GM19463 (cell line): ENCODE measurements around the gene OBI1.

Experiments
- ATAC-seq: cut with Tn5 transposase; IDR thresholded peaks from one replicate; pipeline ENCODE4 v1.9.1; 2021; ENCODE audit warnings: mild to moderate bottlenecking, moderate library complexity; ENCODE audit not compliant: unreplicated experiment

OBI1 gene

DNA sequence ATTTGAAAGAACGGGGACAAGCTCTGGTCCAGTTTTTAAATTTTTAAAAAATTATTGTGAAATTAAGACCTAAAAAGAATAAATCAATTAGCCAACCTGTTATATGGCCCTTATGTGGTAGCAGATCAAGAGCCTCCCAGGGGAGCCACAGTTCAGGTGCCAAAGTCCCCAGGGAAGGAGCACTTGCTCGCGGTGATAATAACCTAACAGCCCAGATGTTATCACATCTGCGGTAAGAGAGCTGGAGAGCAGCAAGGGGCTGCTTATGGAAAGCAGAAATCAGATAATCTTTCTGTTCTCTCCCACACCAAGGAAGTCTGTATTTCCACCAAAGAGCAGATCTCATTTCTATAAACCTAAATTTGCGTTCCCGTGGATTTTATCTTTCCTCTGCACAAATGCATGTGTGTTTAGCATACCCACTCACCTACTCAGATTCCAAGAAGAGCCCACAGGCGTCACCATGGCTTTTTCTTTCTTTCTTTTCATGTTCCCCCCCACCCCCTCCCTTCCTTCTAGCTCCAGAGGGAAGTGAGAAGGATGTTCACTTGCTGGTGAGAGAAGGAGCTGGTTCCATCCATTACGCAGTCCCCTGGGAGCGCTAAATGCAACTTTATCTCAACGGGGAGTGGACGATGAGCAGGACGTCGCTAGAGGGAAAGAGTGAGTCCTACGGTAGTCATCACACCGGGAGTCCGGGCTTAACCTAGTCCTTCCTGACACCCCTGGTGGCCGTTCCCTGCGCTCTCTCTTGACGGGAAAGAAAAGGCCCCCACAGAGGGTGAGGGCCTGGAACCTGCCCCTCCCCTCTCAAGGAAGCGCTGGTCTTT lies 54.0 kb downstream of the OBI1 start:
- ATAC-seq = no peak

DNA sequence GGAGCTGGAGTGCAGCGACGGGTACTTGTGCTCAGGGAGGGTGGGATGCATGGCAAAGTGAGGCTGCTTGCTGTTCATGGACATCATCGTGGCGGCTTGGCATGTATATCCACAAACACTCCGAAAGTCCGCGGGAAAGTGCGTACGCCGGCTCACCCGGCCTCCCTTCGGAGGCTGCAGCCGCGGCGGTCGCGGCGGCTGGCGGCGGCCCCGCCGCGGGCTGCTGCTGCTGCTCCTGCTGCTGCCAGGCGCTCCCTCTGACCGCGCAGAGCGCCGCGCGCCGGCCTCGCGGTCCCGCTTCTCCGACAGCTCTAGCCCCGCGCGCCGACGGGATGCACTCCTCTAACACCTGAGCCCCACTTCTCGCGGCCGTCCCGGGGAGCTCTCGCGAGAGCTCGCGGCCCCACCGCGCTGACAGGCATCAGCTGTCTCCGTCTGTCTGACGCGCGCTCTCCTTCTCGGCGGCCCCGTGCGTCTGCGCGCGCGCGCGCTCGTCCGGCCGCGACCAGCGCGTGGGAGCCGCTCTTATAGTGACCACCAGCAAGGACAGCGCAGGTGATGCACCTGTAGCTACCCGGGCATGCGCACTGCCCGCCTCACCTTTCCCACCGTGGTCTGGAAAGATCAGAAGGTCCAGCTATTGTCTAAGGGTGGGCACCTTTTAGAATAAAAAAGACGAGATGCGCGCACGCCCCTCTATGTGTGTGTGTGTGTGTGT lies 55.6 kb downstream of the OBI1 start, which contains the start of gene POU4F1:
Gene POU4F1, minus strand, starts transcription at position 313 of the 718 bp plus-strand sequence. Its CDS starts 226 bp downstream, at position 87.
- peak; percentile 88 for ATAC-seq

DNA sequence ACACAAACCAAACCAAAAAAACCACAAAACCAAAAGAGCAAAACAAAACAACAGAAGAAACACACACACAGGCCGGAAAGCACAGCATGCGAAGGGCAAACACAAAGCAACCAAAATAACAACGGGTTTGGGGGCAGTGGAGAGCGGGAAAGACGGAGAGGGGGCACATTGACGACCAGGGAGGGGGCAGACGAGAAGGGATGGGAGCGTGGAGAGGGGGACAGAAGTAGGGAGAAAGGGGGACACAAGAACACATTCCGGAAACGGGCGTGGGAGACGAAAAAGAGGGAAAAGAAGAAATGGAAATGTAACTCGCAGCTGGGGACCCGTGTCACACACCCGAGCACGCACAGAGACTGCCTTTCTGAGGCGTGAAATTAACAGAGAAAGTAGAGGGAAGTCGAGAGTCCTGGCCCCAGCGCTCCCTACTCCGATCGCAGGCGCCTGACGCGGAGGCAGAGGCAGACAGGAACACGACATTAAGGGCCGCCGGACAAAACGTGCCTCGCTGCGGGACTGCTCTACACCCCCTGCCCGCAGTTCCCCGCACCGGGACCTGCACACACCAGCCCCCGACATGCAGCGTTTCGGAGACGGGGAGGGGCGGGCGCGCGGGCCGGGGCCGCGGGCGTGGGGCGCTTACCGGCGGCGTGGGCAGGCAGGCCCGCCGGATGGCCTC lies 56.3 kb downstream of the OBI1 start:
- peak; percentile 21 for ATAC-seq

DNA sequence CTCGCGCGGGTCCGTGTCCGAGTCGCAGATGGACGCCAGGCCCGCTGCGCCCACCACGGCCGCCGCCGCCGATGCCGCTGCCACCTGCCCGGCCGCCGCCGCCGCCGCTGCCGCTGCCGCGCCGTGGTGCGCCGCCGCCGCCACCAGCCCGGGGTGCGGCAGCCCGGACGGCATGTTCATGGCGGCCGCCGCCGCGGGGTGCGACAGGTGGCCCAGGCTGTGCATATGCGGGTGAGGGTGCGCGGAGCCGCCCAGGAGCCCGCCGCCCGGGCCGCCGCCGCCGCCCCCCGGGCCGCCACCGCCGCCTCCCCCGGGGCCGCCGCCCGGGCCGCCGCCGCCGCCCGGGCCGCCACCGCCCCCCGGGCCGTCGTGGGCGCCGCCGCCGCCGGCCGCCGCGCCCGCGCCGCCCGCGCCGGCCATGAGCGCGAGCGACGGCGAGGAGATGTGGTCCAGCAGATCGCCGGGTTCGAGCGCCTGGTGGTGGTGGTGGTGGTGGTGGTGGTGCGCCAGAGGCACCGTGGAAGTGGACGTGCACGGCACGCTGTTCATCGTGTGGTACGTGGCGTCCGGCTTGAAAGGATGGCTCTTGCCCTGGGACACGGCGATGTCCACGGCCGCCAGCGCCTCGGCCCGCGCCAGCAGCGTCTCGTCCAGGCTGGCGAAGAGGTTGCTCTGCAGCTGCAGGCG lies 56.9 kb downstream of the OBI1 start:
- ATAC-seq = no peak

DNA sequence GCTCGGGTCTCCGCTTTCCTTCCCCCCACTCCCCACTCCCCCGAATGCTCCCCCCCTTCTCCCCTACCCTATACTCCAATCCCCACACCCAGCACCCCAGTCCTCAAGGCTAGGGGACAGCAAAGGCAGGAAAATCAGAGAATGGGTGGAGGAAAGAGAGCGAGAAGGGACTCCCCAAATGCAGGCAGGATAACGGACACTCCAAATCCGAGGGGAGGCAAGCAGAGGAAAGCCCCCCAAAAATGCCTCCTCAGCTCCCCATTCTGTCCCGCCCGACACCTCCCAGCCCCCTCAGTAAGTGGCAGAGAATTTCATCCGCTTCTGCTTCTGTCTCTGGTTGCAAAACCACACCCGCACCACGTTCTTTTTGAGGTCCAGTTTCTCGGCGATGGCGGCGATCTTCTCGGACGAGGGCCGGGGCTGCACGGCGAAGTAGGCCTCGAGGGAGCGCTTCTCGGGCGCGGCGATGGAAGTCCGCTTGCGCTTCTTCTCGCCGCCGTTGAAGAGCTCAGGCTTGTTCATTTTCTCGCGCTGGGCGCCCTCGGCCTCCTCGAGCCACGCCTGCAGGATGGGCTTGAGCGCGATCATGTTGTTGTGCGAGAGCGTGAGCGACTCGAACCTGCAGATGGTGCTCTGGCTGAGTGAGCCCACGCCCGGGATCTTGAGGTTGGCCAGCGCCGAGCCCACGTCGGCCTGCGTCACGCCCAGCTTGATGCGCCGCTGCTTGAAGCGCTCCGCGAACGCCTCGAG lies 57.7 kb downstream of the OBI1 start:
- no peak for ATAC-seq

DNA sequence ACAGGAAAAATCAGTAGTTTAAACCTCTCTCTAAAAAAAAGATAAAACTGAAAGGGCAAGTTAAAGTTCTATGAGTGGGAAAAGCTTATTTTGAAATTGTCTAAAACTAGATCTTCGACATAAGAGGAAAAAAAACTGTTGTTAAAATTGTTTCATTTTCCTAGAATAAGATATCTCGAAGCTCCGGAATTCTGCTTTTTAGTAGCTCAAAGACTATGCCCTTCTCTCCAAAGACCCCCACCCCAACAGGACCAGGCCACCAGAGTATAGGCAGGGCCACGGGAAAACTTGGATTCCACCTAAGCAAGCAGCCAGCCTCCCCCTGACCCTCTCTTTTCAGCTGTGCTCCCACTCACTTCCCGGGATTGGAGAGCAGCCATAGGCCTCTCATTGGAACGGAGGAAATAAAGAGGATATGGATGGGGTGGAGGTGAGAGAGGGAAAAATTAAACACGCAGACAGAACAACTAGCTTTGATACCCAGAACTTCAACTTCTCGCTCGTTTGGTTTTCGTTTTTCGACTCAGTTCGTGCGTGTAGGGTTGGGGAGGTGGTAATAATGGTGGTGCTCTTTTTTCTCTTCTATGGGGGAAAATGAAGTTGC lies 58.6 kb downstream of the OBI1 start:
- no peak for ATAC-seq

DNA sequence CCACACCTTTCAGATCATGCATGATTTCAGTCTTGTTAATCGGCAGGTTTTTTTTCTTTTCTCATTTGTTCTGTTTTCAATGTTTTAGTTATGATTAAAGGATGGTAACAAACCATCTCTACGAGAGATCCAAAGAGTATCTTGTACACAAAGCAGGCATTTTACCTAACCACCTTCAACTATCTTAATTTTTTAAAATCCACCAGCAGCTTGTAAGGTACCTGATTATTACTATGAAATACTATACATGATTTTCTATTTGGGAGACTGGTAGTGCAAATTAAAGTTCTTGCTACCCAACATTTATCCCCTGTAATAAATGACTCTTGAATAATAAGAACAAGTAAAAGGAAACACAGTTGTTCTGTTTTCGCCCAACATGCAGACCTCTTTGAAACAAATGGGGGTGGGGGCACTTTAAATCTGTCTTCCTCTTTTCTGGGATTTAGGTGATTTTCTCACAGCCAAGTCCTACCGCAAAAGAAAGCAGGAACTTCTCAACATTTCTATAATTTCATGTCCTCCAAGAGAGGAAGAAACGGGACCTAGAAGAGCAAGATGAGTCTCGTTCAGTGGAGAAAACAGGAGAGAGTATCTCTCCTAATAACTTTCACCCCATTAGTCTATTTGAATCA lies 59.2 kb downstream of the OBI1 start:
- ATAC-seq = no peak

DNA sequence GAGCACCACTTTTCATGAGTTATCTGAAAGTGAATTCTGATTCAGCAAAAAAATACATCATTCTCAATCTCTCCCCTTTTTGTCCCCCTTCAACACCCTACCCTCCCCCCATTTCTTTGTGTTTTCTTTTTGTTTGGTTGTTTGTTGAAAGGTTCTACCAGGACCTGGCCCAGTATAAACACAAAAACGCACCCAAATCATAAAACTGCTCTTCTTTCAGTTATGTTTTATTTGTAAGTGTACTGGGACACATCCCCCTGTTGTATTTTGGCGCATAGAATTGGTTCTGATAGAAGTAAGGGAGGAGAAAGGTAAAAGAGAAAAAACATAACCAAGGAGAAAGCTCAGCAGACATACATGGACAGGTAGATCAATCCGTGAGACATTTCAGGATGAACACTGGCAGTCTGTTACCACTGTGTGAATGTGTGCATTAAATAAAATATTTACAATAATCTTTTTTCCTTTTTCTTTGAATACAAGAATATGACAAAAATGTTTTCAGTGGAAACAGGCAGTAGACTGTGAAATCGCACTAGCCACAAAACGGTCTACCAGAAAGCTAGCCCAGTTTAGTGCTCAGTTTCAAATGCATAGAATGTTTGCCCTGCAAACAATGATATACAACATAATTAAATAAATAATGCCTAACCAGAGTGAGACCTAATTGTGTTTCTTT lies 59.9 kb downstream of the OBI1 start:
- ATAC-seq = no peak

DNA sequence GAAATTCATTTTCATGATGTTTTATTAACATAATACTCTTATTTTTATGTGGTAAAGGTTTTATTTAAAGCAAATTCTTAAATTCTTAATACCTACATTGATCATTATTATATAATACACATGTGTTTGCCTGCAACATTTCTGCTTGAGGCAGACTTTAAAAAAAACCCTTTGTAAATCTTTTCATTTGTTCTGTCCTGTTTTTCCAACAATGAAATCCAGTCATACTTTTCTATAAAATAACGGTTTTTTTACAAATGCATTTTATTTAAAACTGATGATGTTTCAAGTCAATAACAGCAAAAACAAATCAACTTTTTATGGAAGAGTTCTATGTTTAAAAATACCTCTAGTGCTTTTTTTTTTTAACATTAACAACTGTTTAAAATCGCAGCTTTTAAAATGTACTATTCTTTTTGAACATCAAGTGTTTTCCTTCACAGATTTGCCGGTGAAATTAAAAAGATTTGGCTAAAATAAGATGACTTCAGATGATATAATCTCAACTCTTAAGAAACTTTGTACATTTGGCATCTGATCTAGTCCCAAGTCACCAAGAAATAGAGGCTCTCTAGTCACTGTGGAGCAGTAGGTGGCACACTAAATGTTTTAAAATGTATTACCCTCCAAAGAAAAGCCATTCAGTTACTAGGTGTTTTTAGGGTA lies 60.7 kb downstream of the OBI1 start:
- ATAC-seq = no peak

DNA sequence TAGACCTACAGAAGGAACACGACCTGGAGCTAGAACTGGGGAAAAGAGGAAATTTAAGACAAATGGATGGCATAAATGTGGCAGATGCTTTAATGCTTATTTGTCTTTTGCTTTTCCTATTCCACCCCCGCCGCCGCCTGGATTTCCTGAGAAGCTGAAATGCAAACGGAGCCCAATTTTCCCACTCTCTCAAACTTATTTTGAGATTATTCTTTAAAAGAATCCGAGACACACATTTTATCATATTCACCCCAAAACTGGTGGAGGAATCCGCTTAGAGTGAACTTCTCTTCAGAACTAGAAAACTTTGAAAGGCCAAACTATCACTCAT lies 61.4 kb downstream of the OBI1 start:
- no peak for ATAC-seq

DNA sequence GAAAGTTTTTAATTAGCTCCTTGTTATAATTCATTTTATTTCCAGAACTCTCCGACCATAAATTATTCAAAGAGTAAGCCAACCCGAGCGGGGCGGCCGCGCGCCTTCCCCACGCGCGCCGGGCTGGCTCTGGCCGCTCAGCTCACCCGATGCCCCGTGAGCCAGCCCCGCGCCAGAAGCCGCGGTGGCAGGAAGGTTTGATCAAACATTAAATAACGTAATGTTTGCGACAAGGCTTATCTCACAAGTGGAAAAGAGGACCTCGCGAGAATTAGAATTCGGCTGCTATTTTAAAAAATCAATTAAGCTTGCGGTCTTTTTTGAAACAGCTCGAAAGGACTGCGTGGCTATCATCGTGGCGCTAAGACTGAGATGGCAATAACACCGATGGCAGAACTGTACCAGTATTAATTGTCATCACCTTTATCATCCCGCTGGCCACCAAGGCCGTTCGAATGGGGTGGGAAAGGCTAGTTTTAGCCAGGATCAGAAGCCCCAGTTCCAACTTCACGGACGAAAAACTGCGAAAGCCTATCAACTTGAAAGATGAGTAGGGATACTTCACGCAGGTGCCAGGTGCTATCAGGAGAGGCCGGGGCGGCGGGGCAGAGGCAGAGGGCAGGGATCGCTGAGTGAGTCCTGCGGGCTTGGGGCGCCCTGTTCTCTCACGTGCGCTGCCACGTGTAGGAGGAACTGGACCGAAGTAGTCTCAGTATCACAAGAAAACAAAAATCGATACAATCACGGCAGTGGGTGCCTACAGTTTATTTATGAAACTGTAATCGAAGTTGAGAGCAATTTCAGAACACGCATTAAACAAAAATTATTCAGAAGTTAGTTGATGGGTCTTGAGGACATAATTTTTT lies 62.0 kb downstream of the OBI1 start:
- ATAC-seq = no peak

DNA sequence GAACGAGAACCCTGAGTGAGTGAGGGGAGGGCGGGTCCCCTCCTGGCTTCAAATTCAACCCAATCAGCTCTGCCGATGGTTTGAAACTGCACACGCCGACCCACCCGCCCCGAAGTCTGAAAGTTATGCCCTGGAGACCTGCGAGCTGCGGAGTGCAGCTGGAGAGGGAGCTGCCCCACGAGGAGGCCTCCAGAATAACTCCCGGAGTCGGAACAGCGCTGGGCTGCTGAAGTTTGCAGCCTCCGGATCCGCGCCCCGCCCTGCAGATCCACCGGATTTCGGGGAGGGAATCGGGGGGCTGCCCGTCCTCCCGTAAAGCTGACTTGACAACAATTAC lies 62.6 kb downstream of the OBI1 start:
- peak; percentile 9 for ATAC-seq

DNA sequence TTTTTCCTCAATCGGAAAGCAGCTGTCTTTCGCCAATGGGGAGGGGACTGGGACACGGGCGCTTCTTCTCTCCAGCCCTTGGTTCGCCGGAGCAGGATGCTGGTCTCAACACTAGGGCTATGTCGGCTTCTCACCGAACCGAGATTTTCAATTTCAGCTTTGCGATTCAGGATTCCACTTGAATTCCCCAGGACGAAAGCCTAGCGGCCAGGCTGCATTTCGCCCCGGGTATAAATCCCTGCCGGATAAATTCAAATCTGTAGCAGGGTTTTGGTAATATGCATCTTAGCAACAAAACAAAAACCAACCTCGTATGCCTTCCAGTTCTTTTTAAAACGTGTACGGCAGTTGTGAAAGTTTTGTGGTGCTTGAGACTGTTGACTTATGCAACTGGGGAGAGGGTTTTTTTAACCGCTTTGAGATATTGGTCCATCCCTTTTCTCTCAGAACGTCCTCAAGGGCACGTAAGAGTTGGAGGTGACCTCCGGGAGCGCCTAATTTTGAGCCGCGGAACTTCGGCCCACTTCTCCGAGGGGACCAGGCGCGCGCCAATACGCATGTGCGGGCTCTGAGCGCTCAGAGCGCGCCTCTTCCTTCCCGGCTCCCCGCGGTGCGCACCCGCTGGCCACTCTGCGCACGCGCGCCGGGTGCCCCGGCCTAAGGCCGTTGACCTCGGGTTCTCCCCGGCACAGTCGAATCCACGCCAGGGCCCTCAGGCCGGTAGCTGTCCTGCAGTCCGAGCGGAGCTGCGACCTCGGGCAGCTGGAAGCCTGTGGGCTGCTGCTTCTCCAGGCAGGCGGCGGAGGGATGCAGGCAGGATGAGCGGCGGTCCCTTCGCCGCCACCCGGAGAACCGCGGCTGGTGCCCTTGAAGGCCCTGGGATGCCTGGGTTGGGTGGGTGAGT lies 63.2 kb downstream of the OBI1 start:
- peak; percentile 89 for ATAC-seq

DNA sequence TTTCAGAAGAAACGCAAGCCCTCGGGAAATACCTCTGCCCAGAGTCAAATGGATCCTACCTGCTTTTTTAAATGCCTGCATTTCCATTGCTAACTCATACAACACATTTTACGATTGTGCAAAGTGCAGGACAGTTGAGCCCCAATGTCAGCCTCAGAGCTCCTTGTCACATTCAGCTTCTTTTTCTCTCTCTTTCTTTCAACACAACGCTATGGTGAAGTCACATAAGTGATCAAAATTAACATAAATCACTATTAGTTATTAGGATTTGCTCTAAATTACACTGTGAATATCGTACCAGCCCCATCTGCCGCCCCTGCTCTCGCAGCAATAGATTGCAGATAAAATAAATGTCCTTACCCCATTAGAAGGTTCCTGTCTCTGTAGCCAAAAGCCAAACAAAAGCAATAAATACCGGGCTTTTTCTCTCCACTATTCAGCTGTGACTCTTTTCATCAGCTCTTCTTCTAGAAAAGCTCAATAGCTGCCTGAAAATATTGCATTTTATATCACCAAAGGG lies 64.4 kb downstream of the OBI1 start:
- no peak for ATAC-seq

DNA sequence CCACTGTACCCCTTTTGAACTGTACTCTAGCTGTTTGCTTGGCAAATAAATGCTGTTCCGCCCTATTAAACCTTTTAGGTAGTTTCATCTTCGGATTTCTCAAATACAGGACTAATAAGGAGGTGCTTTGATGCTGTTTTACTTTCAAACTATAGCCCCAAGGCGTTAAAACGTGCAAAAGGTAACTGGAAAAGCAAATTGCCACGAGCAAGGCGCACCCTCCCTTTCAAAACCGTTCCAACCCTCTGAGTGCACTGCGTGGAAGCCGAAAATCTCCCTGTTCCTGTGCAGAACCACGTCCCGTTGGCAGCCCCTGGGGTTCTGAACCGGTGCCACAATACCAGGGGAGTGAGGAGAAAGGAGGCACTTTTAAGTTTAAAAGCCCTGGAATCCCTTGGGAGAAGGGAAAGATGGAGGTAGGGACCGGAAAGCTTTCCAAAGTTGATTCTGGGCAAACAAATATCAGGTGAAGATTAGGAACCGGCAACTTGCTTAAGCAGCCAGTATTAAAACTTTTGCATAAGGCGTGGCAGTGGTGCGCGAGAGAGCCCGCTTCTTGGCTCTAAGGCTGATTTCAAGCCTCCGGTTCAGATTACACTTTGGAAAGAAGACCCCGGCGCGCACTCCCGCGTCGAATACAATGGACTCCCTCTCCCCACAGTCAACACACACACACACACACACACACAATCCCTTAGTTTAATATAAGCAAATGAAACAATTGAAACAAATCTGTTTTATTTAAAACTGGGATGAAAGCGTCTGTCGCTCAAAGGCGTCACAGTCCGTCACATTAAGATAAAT lies 65.1 kb downstream of the OBI1 start:
- ATAC-seq = no peak

DNA sequence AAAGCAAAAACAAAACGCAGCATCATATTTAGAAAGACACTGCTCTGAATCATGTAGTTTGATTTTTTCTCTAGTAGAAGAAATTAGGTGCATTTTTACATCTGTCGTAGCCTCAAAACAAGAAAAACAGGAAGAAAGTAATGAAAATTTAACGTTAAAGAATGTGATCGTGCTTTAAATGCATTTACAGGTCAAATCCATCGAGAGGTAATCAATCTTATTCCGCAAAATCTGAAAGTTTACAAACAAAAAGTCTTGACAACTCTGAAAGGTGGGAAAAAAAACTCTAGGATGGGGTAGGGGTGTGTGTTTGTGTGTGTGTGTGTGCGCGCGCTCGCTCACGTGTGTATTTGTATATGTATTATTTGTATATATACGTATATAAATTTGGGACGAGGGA lies 65.8 kb downstream of the OBI1 start:
- ATAC-seq = no peak
